K562 (cell line): Measurements from ENCODE around the gene IQCM. TPM values are rescaled to one million over a fixed set of nuclear protein-coding genes. Genes with fewer than 3 reads are reported as not detected.

ENCODE experiments used
- ATAC-seq: fragments of 200-7000 bp; cut with Tn5 transposase; 3 replicates; pipeline ENCODE4 v1.9.1; 2020; ENCODE audit warnings: moderate library complexity
- BruUV-seq: library from RNA; stranded (reverse); fragments of 400-500 nt; replicated peaks from 2 replicates; lab custom pipeline; 2021; lab: Mats Ljungman, UMichigan
- CTCF ChIA-PET: fragments of 300-600 bp; formaldehyde crosslinking; extraction: SDS; loops from one replicate; lab custom pipeline; 2021; ENCODE audit warnings: low intra/inter-chr PET ratio; lab: Yijun Ruan, JAX
- POLR2A ChIA-PET: fragments of 300-600, 350-650 bp; sonication (Branson Sonifier 250); formaldehyde crosslinking; extraction: SDS; loops from one replicate; lab custom pipeline; 2021; ENCODE audit warnings: antibody characterized with exemption, inconsistent platforms; lab: Yijun Ruan, JAX
- DNase-seq, 4 experiments: peaks; one replicate each; pipeline versions ENCODE4 v3.0.0 to v3.0.0-alpha.2; 2011 to 2018; ENCODE audit warnings: low spot score in 3 of 4, mixed read lengths in 3 of 4; ENCODE audit errors: extremely low read depth in 1 of 4
- FAIRE-seq: peaks from 2 replicates; lab custom pipeline; 2011; peaks lifted over from hg19 to GRCh38; lab: Jason Lieb, UNC
- H2AFZ ChIP-seq: 2 replicates; pipeline ENCODE4 v1.6.0; 2011; ENCODE audit warnings: low read depth, low read length, control low read depth, inconsistent platforms
- H3K27ac ChIP-seq: fragments of 200-600 bp; 3 replicates; pipeline ENCODE4 v1.8.0; 2011; ENCODE audit warnings: low read depth, mild to moderate bottlenecking, control low read depth, inconsistent platforms, low read length, moderate library complexity, mixed read lengths; ENCODE audit errors: extremely low read depth
- H3K27me3 ChIP-seq, 2 experiments: fragments of 300-600 bp in 1 of 2; 2 replicates in 1 of 2; 3 replicates in 1 of 2; pipeline versions ENCODE4 v1.6.0 to v1.8.0; 2011; ENCODE audit warnings: inconsistent platforms in 2 of 2, low read length in 2 of 2, mild to moderate bottlenecking in 1 of 2, mixed read lengths in 1 of 2, moderate library complexity in 1 of 2; ENCODE audit not compliant: control insufficient read depth in 2 of 2, insufficient read depth in 2 of 2
- H3K36me3 ChIP-seq: fragments of 300-600 bp; 3 replicates; pipeline ENCODE4 v1.8.0; 2011; ENCODE audit warnings: mild to moderate bottlenecking, low read length, inconsistent platforms; ENCODE audit not compliant: control insufficient read depth, insufficient read depth
- H3K4me1 ChIP-seq, 2 experiments: fragments of 200-600 bp in 1 of 2; replicated peaks in 1 of 2; 2 replicates in 1 of 2; 3 replicates in 1 of 2; pipeline versions ENCODE4 v1.5.1 to v1.8.0; 2011; ENCODE audit warnings: inconsistent platforms in 2 of 2, low read length in 2 of 2, mild to moderate bottlenecking in 1 of 2, mixed read lengths in 1 of 2, moderate library complexity in 1 of 2; ENCODE audit not compliant: control insufficient read depth in 2 of 2, insufficient read depth in 2 of 2
- H3K4me2 ChIP-seq: 2 replicates; pipeline ENCODE4 v1.6.1; 2011; ENCODE audit warnings: low read length, control low read depth, inconsistent platforms, mixed read lengths; ENCODE audit not compliant: insufficient read depth
- H3K4me3 ChIP-seq: fragments of 200-600 bp; sonication (generic), shearing (Covaris generic); 2 replicates; pipeline ENCODE4 v1.5.1; 2016; ENCODE audit warnings: control low read depth, inconsistent platforms
- H3K79me2 ChIP-seq: fragments of 200-600 bp; 3 replicates; pipeline ENCODE4 v1.8.0; 2011; ENCODE audit warnings: low read length, inconsistent platforms; ENCODE audit not compliant: control insufficient read depth, insufficient read depth
- H3K9ac ChIP-seq, 2 experiments: 2 replicates each; pipeline versions ENCODE4 v1.6.0 to v1.6.1; 2011; ENCODE audit warnings: low read depth in 2 of 2, low read length in 2 of 2, control low read depth in 1 of 2, inconsistent platforms in 1 of 2, mild to moderate bottlenecking in 1 of 2, mixed read lengths in 1 of 2; ENCODE audit not compliant: insufficient read depth in 1 of 2
- H3K9me1 ChIP-seq: one replicate; pipeline ENCODE4 v1.6.0; 2011; ENCODE audit warnings: inconsistent platforms, mild to moderate bottlenecking, low read length, moderate library complexity; ENCODE audit not compliant: control insufficient read depth, insufficient read depth
- H3K9me3 ChIP-seq: replicated peaks from 2 replicates; pipeline ENCODE4 v1.5.1; 2011; ENCODE audit warnings: low read depth, low read length, inconsistent platforms; ENCODE audit not compliant: control insufficient read depth, insufficient read depth
- H4K20me1 ChIP-seq: replicated peaks from 2 replicates; pipeline ENCODE4 v1.6.1; 2011; ENCODE audit warnings: low read length, inconsistent platforms, mixed read lengths; ENCODE audit not compliant: control insufficient read depth, insufficient read depth
- ELF2 ChIP-seq: fragments of 250-450 bp; sonication (Bioruptor Pico); IDR thresholded peaks from 2 replicates; pipeline ENCODE4 v1.5.0; 2021; ENCODE audit warnings: mild to moderate bottlenecking
- HBP1 ChIP-seq: fragments of 450-650 bp; formaldehyde crosslinking; IDR thresholded peaks from 2 replicates; pipeline ENCODE4 v1.4.0; 2022; ENCODE audit warnings: missing genetic modification characterization
- HDAC8 ChIP-seq: fragments of 450-650 bp; IDR thresholded peaks from 2 replicates; pipeline ENCODE4 v1.6.1; 2016; ENCODE audit warnings: mild to moderate bottlenecking, missing genetic modification characterization, moderate library complexity, missing compliant biosample characterization
- MCM2 ChIP-seq: fragments of 450-650 bp; IDR thresholded peaks from 2 replicates; pipeline ENCODE4 v1.6.1; 2017; ENCODE audit warnings: low read depth, mild to moderate bottlenecking
- MCM5 ChIP-seq: fragments of 450-650 bp; IDR thresholded peaks from 2 replicates; pipeline ENCODE4 v1.6.1; 2016; ENCODE audit warnings: low read depth
- MECOM ChIP-seq: fragments of 250-450 bp; sonication (Bioruptor Pico); IDR thresholded peaks from 2 replicates; pipeline ENCODE4 v1.8.0; 2022; ENCODE audit warnings: inconsistent platforms
- MYBL2 ChIP-seq, 2 experiments: fragments of 450-650 bp in 1 of 2; sonication (generic) in 1 of 2; formaldehyde crosslinking in 1 of 2; IDR thresholded peaks; 2 replicates each; pipeline versions ENCODE4 v1.6.1 to v1.8.1; 2017 to 2022; ENCODE audit warnings: borderline replicate concordance in 1 of 2, inconsistent platforms in 1 of 2, low read depth in 1 of 2, mild to moderate bottlenecking in 1 of 2, missing genetic modification reagents in 1 of 2, moderate library complexity in 1 of 2
- NFE2 ChIP-seq: IDR thresholded peaks from 2 replicates; pipeline ENCODE4 v1.6.1; 2014; ENCODE audit warnings: antibody characterized with exemption, low read depth
- PKNOX1 ChIP-seq: fragments of 450-650 bp; IDR thresholded peaks from 2 replicates; pipeline ENCODE4 v1.6.1; 2016
- PTBP1 ChIP-seq: fragments of 200-400 bp; formaldehyde crosslinking; IDR thresholded peaks from 2 replicates; pipeline ENCODE4 v1.6.1; 2017; ENCODE audit warnings: low read depth, low read length
- RFX1 ChIP-seq: fragments of 450-650 bp; IDR thresholded peaks from 2 replicates; pipeline ENCODE4 v1.6.1; 2016; ENCODE audit warnings: mild to moderate bottlenecking, moderate library complexity
- SIN3A ChIP-seq, 2 experiments: fragments of 150-350 bp in 1 of 2; IDR thresholded peaks; 2 replicates each; pipeline ENCODE4 v1.6.1; 2011 to 2016; ENCODE audit warnings: borderline replicate concordance in 2 of 2, low read depth in 2 of 2, low read length in 2 of 2, mild to moderate bottlenecking in 2 of 2, moderate library complexity in 2 of 2; ENCODE audit not compliant: control insufficient read depth in 1 of 2
- SMARCE1 ChIP-seq: fragments of 450-650 bp; IDR thresholded peaks from 2 replicates; pipeline ENCODE4 v1.7.1; 2016; ENCODE audit warnings: mild to moderate bottlenecking
- SRSF3 ChIP-seq: fragments of 200-400 bp; formaldehyde crosslinking; IDR thresholded peaks from 2 replicates; pipeline ENCODE4 v1.6.1; 2016; ENCODE audit warnings: mild to moderate bottlenecking, low read length, moderate library complexity; ENCODE audit not compliant: insufficient read depth
- ZNF143 ChIP-seq: sonication (generic); formaldehyde crosslinking; IDR thresholded peaks from 2 replicates; pipeline ENCODE4 v1.9.0; 2022; ENCODE audit warnings: mild to moderate bottlenecking, missing genetic modification reagents
- ZNF655 ChIP-seq: fragments of 250-450 bp; sonication (Bioruptor Pico); IDR thresholded peaks from 2 replicates; pipeline ENCODE4 v1.5.0; 2021
- ZNF76 ChIP-seq: fragments of 250-450 bp; sonication (Bioruptor Pico); IDR thresholded peaks from 2 replicates; pipeline ENCODE4 v1.4.0; 2020; ENCODE audit warnings: mild to moderate bottlenecking, moderate library complexity, borderline replicate concordance
- WGBS: fragments of 100-300 bp; shearing (Covaris generic); methylation state at CpG from one replicate; pipeline ENCODE4 v1.1.6; 2016; ENCODE audit warnings: low coverage, mixed read lengths; ENCODE audit not compliant: insufficient coverage; ENCODE audit errors: missing lambda C conversion rate; 5-methylcytosine and 5-hydroxymethylcytosine counted together
- in situ Hi-C: fragments of 300-500 bp; cut with MboI; formaldehyde crosslinking; loops from 4 replicates; pipeline ENCODE4 v1.15.0; 2018; ENCODE audit warnings: inconsistent platforms, mixed read lengths
- intact Hi-C: fragments of 100-400 bp; cut with micrococcal nuclease; formaldehyde crosslinking; loops from 2 replicates; pipeline ENCODE4 v1.14.2; 2022
- polyA plus RNA-seq, 8 experiments: library from polyadenylated mRNA; depleted of rRNA in 4 of 8; stranded (reverse) in 5 of 8; unstranded in 3 of 8; fragments of >200 nt; fragmentation: Nextera tagmentation in 2 of 8; fragmentation: Illumina TruSeq in 1 of 8; extraction: Ambion mirVana in 2 of 8; extraction: Trizol in 1 of 8; gene quantifications; 2 replicates each; pipeline versions ENCODE4 v1.2.1 to v1.2.3, GENCODE V29; 2011 to 2014; ENCODE audit warnings: inconsistent platforms in 1 of 8, missing spikeins in 1 of 8
- total RNA-seq, 7 experiments: library from RNA; depleted of rRNA in 6 of 7; stranded (reverse); fragments of >200 nt in 6 of 7; fragmentation: Illumina TruSeq in 2 of 7; extraction: Trizol in 2 of 7; gene quantifications; 2 replicates each; pipeline versions ENCODE4 v1.2.1 to v1.2.3, GENCODE V29; 2011 to 2021; ENCODE audit warnings: low replicate concordance in 1 of 7

The IQCM gene
- total and polyA plus RNA-seq, 9 of the 15 experiments (the other 6 are each of a cell fraction or from before 2014, with no cell fraction given), result not detected

- TF ChIP-seq PKNOX1 (no peak), ZNF655 (CRISPR knock-in tag) (no peak), SMARCE1 (no peak), NFE2 (no peak), SRSF3 (no peak), MYBL2 (IDR thresholded peaks at IDR 0.05; ENCODE audit: low read depth) (no peak), MYBL2 (CRISPR knock-in tag; IDR thresholded peaks at IDR 0.05; ENCODE audit: borderline replicate concordance) (no peak), ELF2 (CRISPR knock-in tag) (no peak)
- TF ChIP-seq, all 486 proteins: peak for 0
Measured at GRCh38 chr4:149595500-149595899, 220.1 kb downstream of the IQCM start (continued).

- CTCF ChIA-PET, result no interaction called here
- TF ChIP-seq SIN3A (IDR thresholded peaks at IDR 0.05; ENCODE audit: borderline replicate concordance in 2 of 2, control insufficient read depth in 1 of 2, low read depth in 2 of 2, low read length in 2 of 2), result no peak
- no peak for TF ChIP-seq MECOM
- TF ChIP-seq ZNF143 (CRISPR knock-in tag), result no peak
- TF ChIP-seq MCM2, result no peak
- TF ChIP-seq ZNF76 (CRISPR knock-in tag), result no peak
- TF ChIP-seq PTBP1, result no peak
- TF ChIP-seq HBP1 (CRISPR knock-in tag), result no peak
- TF ChIP-seq HDAC8 (tag), result no peak
- TF ChIP-seq MCM5, result no peak
- TF ChIP-seq RFX1, result no peak
- H3K9me3 ChIP-seq, result no peaks in the 10 kb centered on the region
- no peak overlapping the region for H3K4me2 ChIP-seq
- no peaks in the 10 kb centered on the region for H3K79me2 ChIP-seq
- H3K27me3 ChIP-seq, result no peaks in the 10 kb centered on the region
- intact Hi-C loops, result no loop called here
- POLR2A ChIA-PET, result no interaction called here
- in situ Hi-C loops, result no loop called here
- DNase-seq (no peak), FAIRE-seq (no peak), ATAC-seq (no peak)
- 0% methylated on average over 1 of the region's 1 CpG for WGBS
- H3K9me1 ChIP-seq, result no peaks in the 10 kb centered on the region
- no peaks in the 10 kb centered on the region for H4K20me1 ChIP-seq
- H3K36me3 ChIP-seq, result no peaks in the 10 kb centered on the region
- no peak overlapping the region for H3K4me3 ChIP-seq
- no peaks in the 10 kb centered on the region for H3K4me1 ChIP-seq
- H3K9ac ChIP-seq, result no peak overlapping the region
- no TSS peak for BruUV-seq
- no peak overlapping the region for H2AFZ ChIP-seq
- no peak overlapping the region for H3K27ac ChIP-seq
Measured at GRCh38 chr4:149589826-149590225, 225.8 kb downstream of the IQCM start.
